ENCODE measurements around the gene KCNK7. TPM values are rescaled to one million over a fixed set of nuclear protein-coding genes. Genes with fewer than 3 reads are reported as not detected.

KCNK7 gene
- polyA plus RNA-seq, 1 of the 3 experiments (the other 2 are of a cell fraction): 0.58 TPM

GRCh38 chr11:65586247-65586630 lies 9.4 kb downstream of the KCNK7 start:
- no peaks in the 10 kb centered on the region for H3K27me3 ChIP-seq (ENCODE audit: insufficient read depth)
- WGBS (ENCODE audit: low lambda C conversion rate): 93% methylated on average over 3 of the region's 4 CpGs
- H3K79me2 ChIP-seq (ENCODE audit: insufficient read depth): no peaks in the 10 kb centered on the region
- H3K36me3 ChIP-seq (replicated peaks in 1 of 2; ENCODE audit: control insufficient read depth in 1 of 2, insufficient read depth in 2 of 2, low read length in 1 of 2): peaks cover 0 to 25% of the 10 kb centered on the region in 2 experiments
- DNase-seq: peak; percentile 25
- no peaks in the 10 kb centered on the region for H3K9me3 ChIP-seq
- peaks cover 20% of the 10 kb centered on the region for H3F3A ChIP-seq (replicated peaks; ENCODE audit: insufficient read depth)
- TF ChIP-seq RFX5 (IDR thresholded peaks at IDR 0.05; ENCODE audit: low read length) (no peak), GABPA (IDR thresholded peaks at IDR 0.05; ENCODE audit: low read depth) (no peak), FOXM1 (IDR thresholded peaks at IDR 0.05; ENCODE audit: low read depth) (no peak), YY1 (IDR thresholded peaks at IDR 0.05; ENCODE audit: low read depth) (no peak), RAD21 (IDR thresholded peaks at IDR 0.05; ENCODE audit: low read length) (no peak), RCOR1 (IDR thresholded peaks at IDR 0.05; ENCODE audit: low read length) (no peak), NRF1 (IDR thresholded peaks at IDR 0.05; ENCODE audit: low read depth, low read length) (no peak), EZH2phosphoT487 (IDR thresholded peaks at IDR 0.05; ENCODE audit: borderline replicate concordance, low read depth) (no peak), CHD2 (IDR thresholded peaks at IDR 0.05; ENCODE audit: low read length, partially characterized antibody) (no peak), POLR2AphosphoS5 (IDR thresholded peaks at IDR 0.05; ENCODE audit: low read depth, low read length) (no peak), MXI1 (IDR thresholded peaks at IDR 0.05; ENCODE audit: low read depth, low read length) (no peak), TEAD4 (IDR thresholded peaks at IDR 0.05; ENCODE audit: borderline replicate concordance, insufficient read depth) (no peak), EP300 (IDR thresholded peaks at IDR 0.05; ENCODE audit: borderline replicate concordance in 1 of 2, low read depth in 1 of 2, low read length in 1 of 2) (no peak), TCF12 (IDR thresholded peaks at IDR 0.05) (no peak), SIN3A (IDR thresholded peaks at IDR 0.05; ENCODE audit: borderline replicate concordance, low read depth, low read length) (no peak), NFIC (IDR thresholded peaks at IDR 0.05; ENCODE audit: borderline replicate concordance) (no peak)
- TF ChIP-seq, protein P1, sequence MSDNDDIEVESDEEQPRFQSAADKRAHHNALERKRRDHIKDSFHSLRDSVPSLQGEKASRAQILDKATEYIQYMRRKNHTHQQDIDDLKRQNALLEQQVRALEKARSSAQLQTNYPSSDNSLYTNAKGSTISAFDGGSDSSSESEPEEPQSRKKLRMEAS (IDR thresholded peaks at IDR 0.05; ENCODE audit: low read depth): no peak
- TF ChIP-seq, protein P2, sequence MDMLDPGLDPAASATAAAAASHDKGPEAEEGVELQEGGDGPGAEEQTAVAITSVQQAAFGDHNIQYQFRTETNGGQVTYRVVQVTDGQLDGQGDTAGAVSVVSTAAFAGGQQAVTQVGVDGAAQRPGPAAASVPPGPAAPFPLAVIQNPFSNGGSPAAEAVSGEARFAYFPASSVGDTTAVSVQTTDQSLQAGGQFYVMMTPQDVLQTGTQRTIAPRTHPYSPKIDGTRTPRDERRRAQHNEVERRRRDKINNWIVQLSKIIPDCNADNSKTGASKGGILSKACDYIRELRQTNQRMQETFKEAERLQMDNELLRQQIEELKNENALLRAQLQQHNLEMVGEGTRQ (IDR thresholded peaks at IDR 0.05; ENCODE audit: borderline replicate concordance, low read depth, low read length): no peak
- TF ChIP-seq, protein P3, sequence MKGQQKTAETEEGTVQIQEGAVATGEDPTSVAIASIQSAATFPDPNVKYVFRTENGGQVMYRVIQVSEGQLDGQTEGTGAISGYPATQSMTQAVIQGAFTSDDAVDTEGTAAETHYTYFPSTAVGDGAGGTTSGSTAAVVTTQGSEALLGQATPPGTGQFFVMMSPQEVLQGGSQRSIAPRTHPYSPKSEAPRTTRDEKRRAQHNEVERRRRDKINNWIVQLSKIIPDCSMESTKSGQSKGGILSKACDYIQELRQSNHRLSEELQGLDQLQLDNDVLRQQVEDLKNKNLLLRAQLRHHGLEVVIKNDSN (IDR thresholded peaks at IDR 0.05; ENCODE audit: borderline replicate concordance, low read depth): no peak
- TF ChIP-seq, protein P4, sequence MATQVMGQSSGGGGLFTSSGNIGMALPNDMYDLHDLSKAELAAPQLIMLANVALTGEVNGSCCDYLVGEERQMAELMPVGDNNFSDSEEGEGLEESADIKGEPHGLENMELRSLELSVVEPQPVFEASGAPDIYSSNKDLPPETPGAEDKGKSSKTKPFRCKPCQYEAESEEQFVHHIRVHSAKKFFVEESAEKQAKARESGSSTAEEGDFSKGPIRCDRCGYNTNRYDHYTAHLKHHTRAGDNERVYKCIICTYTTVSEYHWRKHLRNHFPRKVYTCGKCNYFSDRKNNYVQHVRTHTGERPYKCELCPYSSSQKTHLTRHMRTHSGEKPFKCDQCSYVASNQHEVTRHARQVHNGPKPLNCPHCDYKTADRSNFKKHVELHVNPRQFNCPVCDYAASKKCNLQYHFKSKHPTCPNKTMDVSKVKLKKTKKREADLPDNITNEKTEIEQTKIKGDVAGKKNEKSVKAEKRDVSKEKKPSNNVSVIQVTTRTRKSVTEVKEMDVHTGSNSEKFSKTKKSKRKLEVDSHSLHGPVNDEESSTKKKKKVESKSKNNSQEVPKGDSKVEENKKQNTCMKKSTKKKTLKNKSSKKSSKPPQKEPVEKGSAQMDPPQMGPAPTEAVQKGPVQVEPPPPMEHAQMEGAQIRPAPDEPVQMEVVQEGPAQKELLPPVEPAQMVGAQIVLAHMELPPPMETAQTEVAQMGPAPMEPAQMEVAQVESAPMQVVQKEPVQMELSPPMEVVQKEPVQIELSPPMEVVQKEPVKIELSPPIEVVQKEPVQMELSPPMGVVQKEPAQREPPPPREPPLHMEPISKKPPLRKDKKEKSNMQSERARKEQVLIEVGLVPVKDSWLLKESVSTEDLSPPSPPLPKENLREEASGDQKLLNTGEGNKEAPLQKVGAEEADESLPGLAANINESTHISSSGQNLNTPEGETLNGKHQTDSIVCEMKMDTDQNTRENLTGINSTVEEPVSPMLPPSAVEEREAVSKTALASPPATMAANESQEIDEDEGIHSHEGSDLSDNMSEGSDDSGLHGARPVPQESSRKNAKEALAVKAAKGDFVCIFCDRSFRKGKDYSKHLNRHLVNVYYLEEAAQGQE (IDR thresholded peaks at IDR 0.05; ENCODE audit: low read depth, low read length): no peak
- H3K4me2 ChIP-seq: no peak overlapping the region
- no peaks in the 10 kb centered on the region for H3K9me2 ChIP-seq
- H3K9ac ChIP-seq: no peak overlapping the region
- H3K27ac ChIP-seq (ENCODE audit: low read depth in 2 of 2, low read length in 1 of 2): peak overlapping the region in 1 of 2 experiments; percentile 56; a peak in 1 of 4 replicates
- peaks cover 0 to 7% of the 10 kb centered on the region in 2 experiments; a peak in 1 of 4 replicates for H3K4me1 ChIP-seq (ENCODE audit: control insufficient read depth in 1 of 2, insufficient read depth in 2 of 2, low read depth in 1 of 2, low read length in 1 of 2)
- H4K20me1 ChIP-seq (ENCODE audit: insufficient read depth): 0 out of 2 replicates have a peak, but pooled peaks cover 3% of the 10 kb centered on the region
- POLR2A ChIA-PET: interaction anchor here (1.1 kb wide), 1 partner anchor 10 kb away, joined by 7 read pairs; the partner anchor contains the start of gene EHBP1L1
- no peak overlapping the region for H2AFZ ChIP-seq (ENCODE audit: low read depth)
- H3K4me3 ChIP-seq (ENCODE audit: low read depth in 2 of 2, low read length in 1 of 2): no peak overlapping the region
- CTCF ChIA-PET: interaction anchor here (0.9 to 12.8 kb wide), 5 partner anchors 7 to 45 kb away, joined by 3 to 216 read pairs (median 3); partner anchors contain the start of genes EHBP1L1 and FAM89B

Measured in SK-N-SH (cell line).